MM.1S (cell line): ENCODE data around the gene NUP50.

Experiments used
- CTCF ChIP-seq: fragments of 300-600 bp; sonication (generic); IDR thresholded peaks from 2 replicates; pipeline ENCODE4 v1.5.1; 2016; ENCODE audit warnings: antibody characterized with exemption, low read length, mixed read lengths
- EZH2 ChIP-seq: fragments of 300-600 bp; sonication (generic); optimal IDR thresholded peaks from 2 replicates; pipeline ENCODE3; 2017; ENCODE audit warnings: low read depth, mild to moderate bottlenecking, antibody characterized with exemption, low read length, mixed read lengths
- EZH2phosphoT487 ChIP-seq: fragments of 300-600 bp; sonication (generic); IDR thresholded peaks from 2 replicates; pipeline ENCODE4 v1.6.1; 2018; ENCODE audit warnings: antibody characterized with exemption, low read length

GRCh38 chr22:45180146-45180679, 16.5 kb downstream of the NUP50 start:
- no peak for TF ChIP-seq CTCF
- TF ChIP-seq EZH2, result no peak
- no peak for TF ChIP-seq EZH2phosphoT487
